ENCODE data around the gene TRPV2. TPM values are rescaled to one million over a fixed set of nuclear protein-coding genes. Genes with fewer than 3 reads are reported as not detected.

Gene TRPV2
- total RNA-seq, 2 experiments from 2014 or later: 4.9 to 10.5 TPM

- no peak for TF ChIP-seq CTCF (conservative IDR thresholded peaks at IDR 0.05; ENCODE audit: low read length)
- TF ChIP-seq EZH2phosphoT487 (IDR thresholded peaks at IDR 0.05; ENCODE audit: borderline replicate concordance, low read depth, low read length): no peak
- DNase-seq (ENCODE audit: low spot score): no peak
- no peaks in the 10 kb centered on the region for H3K9me3 ChIP-seq (ENCODE audit: low read length)
- no peaks in the 10 kb centered on the region for H3K4me1 ChIP-seq (ENCODE audit: insufficient read depth, low read length, poor library complexity, severe bottlenecking)
- BruUV-seq (replicated peaks): no TSS peak
- POLR2A ChIA-PET: no interaction called here
- no peaks in the 10 kb centered on the region for H3K9me2 ChIP-seq (ENCODE audit: insufficient read depth, low read length)
- intact Hi-C loops (cut with micrococcal nuclease; ENCODE audit: unreplicated experiment): no loop called here
- CTCF ChIA-PET (ENCODE audit: unreplicated experiment): no interaction called here
- H4K20me1 ChIP-seq (ENCODE audit: insufficient read depth, low read length): no peaks in the 10 kb centered on the region; the same call in 1 of the 2 replicates
- H3K4me3 ChIP-seq (ENCODE audit: low read depth, low read length, poor library complexity, severe bottlenecking): no peak overlapping the region
- H3K79me2 ChIP-seq (ENCODE audit: insufficient read depth, low read depth, low read length): no peaks in the 10 kb centered on the region
- H2AFZ ChIP-seq (ENCODE audit: low read length): no peak overlapping the region
- H3K27ac ChIP-seq (ENCODE audit: low read depth, low read length, poor library complexity, severe bottlenecking): no peak overlapping the region
- no peaks in the 10 kb centered on the region for H3K36me3 ChIP-seq (ENCODE audit: insufficient read depth, low read length)
- no peak overlapping the region for H3K4me2 ChIP-seq (ENCODE audit: low read length)
Measured at GRCh38 chr17:16468428-16468992, 53.1 kb downstream of the TRPV2 start.

GRCh38 chr17:16470265-16470664 lies 54.9 kb downstream of the TRPV2 start:
- CTCF ChIA-PET (ENCODE audit: unreplicated experiment): no interaction called here
- Histone ChIP-seq H3K36me3 (ENCODE audit: insufficient read depth, low read length) (no peaks in the 10 kb centered on the region), H3K4me1 (ENCODE audit: insufficient read depth, low read length, poor library complexity, severe bottlenecking) (no peaks in the 10 kb centered on the region), H3K4me3 (ENCODE audit: low read depth, low read length, poor library complexity, severe bottlenecking) (no peak overlapping the region), H2AFZ (ENCODE audit: low read length) (no peak overlapping the region), H3K27ac (ENCODE audit: low read depth, low read length, poor library complexity, severe bottlenecking) (no peak overlapping the region), H4K20me1 (ENCODE audit: insufficient read depth, low read length) (no peaks in the 10 kb centered on the region; the same call in 1 of the 2 replicates), H3K9me2 (ENCODE audit: insufficient read depth, low read length) (no peaks in the 10 kb centered on the region), H3K4me2 (ENCODE audit: low read length) (no peak overlapping the region), H3K79me2 (ENCODE audit: insufficient read depth, low read depth, low read length) (no peaks in the 10 kb centered on the region), H3K9me3 (ENCODE audit: low read length) (no peaks in the 10 kb centered on the region)
- no peak for DNase-seq (ENCODE audit: low spot score)
- POLR2A ChIA-PET: no interaction called here
- no TSS peak for BruUV-seq (replicated peaks)
- intact Hi-C loops (cut with micrococcal nuclease; ENCODE audit: unreplicated experiment): no loop called here
- TF ChIP-seq EZH2phosphoT487 (IDR thresholded peaks at IDR 0.05; ENCODE audit: borderline replicate concordance, low read depth, low read length) (no peak), CTCF (conservative IDR thresholded peaks at IDR 0.05; ENCODE audit: low read length) (no peak)

GRCh38 chr17:16471295-16471694 lies 55.9 kb downstream of the TRPV2 start:
- no peaks in the 10 kb centered on the region for H3K9me2 ChIP-seq (ENCODE audit: insufficient read depth, low read length)
- TF ChIP-seq CTCF (conservative IDR thresholded peaks at IDR 0.05; ENCODE audit: low read length): no peak
- TF ChIP-seq EZH2phosphoT487 (IDR thresholded peaks at IDR 0.05; ENCODE audit: borderline replicate concordance, low read depth, low read length): no peak
- intact Hi-C loops (cut with micrococcal nuclease; ENCODE audit: unreplicated experiment): no loop called here
- no peaks in the 10 kb centered on the region for H3K4me1 ChIP-seq (ENCODE audit: insufficient read depth, low read length, poor library complexity, severe bottlenecking)
- no peak overlapping the region for H3K4me3 ChIP-seq (ENCODE audit: low read depth, low read length, poor library complexity, severe bottlenecking)
- H3K4me2 ChIP-seq (ENCODE audit: low read length): no peak overlapping the region
- no peak for DNase-seq (ENCODE audit: low spot score)
- POLR2A ChIA-PET: interaction anchor here (0.7 kb wide), 1 partner anchor 30 kb away, joined by 3 read pairs; no protein-coding TSS in a partner anchor
- no peaks in the 10 kb centered on the region for H3K36me3 ChIP-seq (ENCODE audit: insufficient read depth, low read length)
- CTCF ChIA-PET (ENCODE audit: unreplicated experiment): no interaction called here
- no peak overlapping the region for H2AFZ ChIP-seq (ENCODE audit: low read length)
- no peaks in the 10 kb centered on the region; the same call in 1 of the 2 replicates for H4K20me1 ChIP-seq (ENCODE audit: insufficient read depth, low read length)
- no peaks in the 10 kb centered on the region for H3K9me3 ChIP-seq (ENCODE audit: low read length)
- no TSS peak for BruUV-seq (replicated peaks)
- no peaks in the 10 kb centered on the region for H3K79me2 ChIP-seq (ENCODE audit: insufficient read depth, low read depth, low read length)
- no peak overlapping the region for H3K27ac ChIP-seq (ENCODE audit: low read depth, low read length, poor library complexity, severe bottlenecking)

Measured in OCI-LY7 (cell line).